HFFc6 (cell line): ENCODE results near the gene ACP7. TPM values are rescaled to one million over a fixed set of nuclear protein-coding genes. Genes with fewer than 3 reads are reported as not detected.

Experiments used
- DNase-seq: peaks from one replicate; pipeline ENCODE4 v3.0.0-alpha.2; 2018
- H3K27ac Mint-ChIP-seq: 2 replicates; pipeline ENCODE4 v1.8.0; 2020; ENCODE audit warnings: mild to moderate bottlenecking, mixed read lengths
- H3K27me3 Mint-ChIP-seq: 2 replicates; pipeline ENCODE4 v1.8.0; 2021; ENCODE audit warnings: mild to moderate bottlenecking, moderate library complexity, mixed read lengths; ENCODE audit not compliant: insufficient read depth
- H3K36me3 Mint-ChIP-seq: 2 replicates; pipeline ENCODE4 v1.8.0; 2021; ENCODE audit warnings: low read depth, mixed read lengths
- H3K4me1 Mint-ChIP-seq: 2 replicates; pipeline ENCODE4 v1.8.0; 2020; ENCODE audit warnings: low read depth, mixed read lengths
- H3K4me3 Mint-ChIP-seq: 2 replicates; pipeline ENCODE4 v1.8.0; 2020; ENCODE audit warnings: mild to moderate bottlenecking, moderate library complexity, mixed read lengths
- H3K9me3 Mint-ChIP-seq: 2 replicates; pipeline ENCODE4 v1.8.0; 2020; ENCODE audit warnings: mild to moderate bottlenecking, mixed read lengths
- CTCF ChIP-seq: fragments of 200-600 bp; sonication (generic); IDR thresholded peaks from 2 replicates; pipeline ENCODE4 v1.5.0; 2021; ENCODE audit warnings: antibody characterized with exemption, mild to moderate bottlenecking
- total RNA-seq, 6 experiments: library from RNA; stranded (reverse); fragmentation: NEBNext Ultra II Directional; extraction: Animal tissue kit (Norgen Biotek cat#: 25700); gene quantifications; 2 replicates in 1 of 6; 3 replicates in 5 of 6; pipeline ENCODE4 v1.2.3, GENCODE V29; 2021

ACP7 gene
- total RNA-seq, 6 experiments from 2014 or later, result not detected

DNA sequence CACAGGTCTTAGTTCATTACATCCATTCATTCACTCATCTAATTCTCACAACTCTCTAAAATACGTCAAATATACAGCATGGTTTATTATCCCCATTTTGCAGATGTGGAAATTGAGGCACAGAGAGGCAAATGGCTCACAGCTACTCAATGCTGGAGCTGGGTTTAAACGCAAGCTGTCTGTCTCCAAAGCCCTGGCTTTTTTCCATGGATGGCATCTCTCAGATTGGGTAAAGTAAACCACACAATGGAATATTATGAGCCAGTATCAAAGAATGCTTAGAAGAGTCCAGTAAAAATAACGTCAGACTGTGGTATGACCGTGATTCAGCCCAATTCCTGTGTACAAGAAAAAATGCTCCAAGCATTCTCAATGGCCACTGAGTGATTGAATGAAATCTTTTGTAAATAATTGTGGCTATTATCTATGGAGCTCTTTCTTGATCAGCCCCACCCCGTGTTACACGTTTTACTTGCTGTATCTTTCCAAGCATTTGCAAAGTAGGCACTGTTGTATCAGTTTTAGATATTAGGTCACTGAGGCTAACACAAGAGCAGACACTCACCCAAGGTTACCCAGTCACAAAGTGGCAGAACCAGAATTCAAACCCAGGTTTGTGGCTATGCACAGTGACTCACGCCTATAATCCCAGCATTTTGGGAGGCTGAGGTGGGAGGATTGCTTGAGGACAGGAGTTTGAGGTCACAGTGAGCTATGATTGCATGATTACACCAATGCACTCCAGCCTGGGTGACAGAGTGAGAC lies 5.5 kb upstream of the ACP7 start:
- Mint-ChIP-seq H3K4me3 (peak overlapping the region; percentile 32; the same call in 1 of the 2 replicates), H3K9me3 (no peaks in the 10 kb centered on the region), H3K36me3 (no peaks in the 10 kb centered on the region), H3K27me3 (peaks cover 12% of the 10 kb centered on the region), H3K27ac (peak overlapping the region; percentile 89), H3K4me1 (peaks cover 28% of the 10 kb centered on the region)
- DNase-seq, result peak; percentile 98
- TF ChIP-seq CTCF, result no peak

DNA sequence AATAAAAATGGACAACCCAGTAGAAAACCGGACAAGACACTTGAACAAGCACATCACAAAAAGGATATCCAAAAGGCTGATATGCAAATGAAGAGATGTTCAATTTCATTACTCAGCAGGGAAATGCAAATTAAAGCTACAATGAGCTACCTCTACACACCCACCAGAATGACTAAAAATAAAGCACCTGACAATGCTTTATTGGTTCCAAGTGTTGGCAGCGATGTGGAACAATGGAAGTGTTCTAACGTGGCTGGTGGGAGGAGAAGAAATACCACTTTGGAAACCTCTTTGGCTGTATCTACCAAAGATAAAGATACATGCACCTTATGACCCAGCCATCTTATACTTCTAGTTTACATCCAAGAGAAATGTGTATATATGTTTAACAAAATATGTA lies 3.7 kb upstream of the ACP7 start:
- Mint-ChIP-seq H3K36me3 (no peaks in the 10 kb centered on the region), H3K4me1 (peaks cover 24% of the 10 kb centered on the region), H3K27me3 (peaks cover 26% of the 10 kb centered on the region), H3K9me3 (no peaks in the 10 kb centered on the region), H3K27ac (no peak overlapping the region), H3K4me3 (no peak overlapping the region)
- DNase-seq, result no peak
- no peak for TF ChIP-seq CTCF

GRCh38 chr19:39082167-39082566 lies 2.0 kb upstream of the ACP7 start:
- Mint-ChIP-seq H3K36me3 (no peaks in the 10 kb centered on the region), H3K9me3 (no peaks in the 10 kb centered on the region), H3K27me3 (peaks cover 41% of the 10 kb centered on the region)

GRCh38 chr19:39082745-39083598 lies 1.2 kb upstream of the ACP7 start:
- no peaks in the 10 kb centered on the region for H3K36me3 Mint-ChIP-seq
- H3K27me3 Mint-ChIP-seq, result peaks cover 44% of the 10 kb centered on the region
- H3K9me3 Mint-ChIP-seq, result no peaks in the 10 kb centered on the region
- TF ChIP-seq CTCF, result no peak
- no peak for DNase-seq
- H3K4me1 Mint-ChIP-seq, result peaks cover 24% of the 10 kb centered on the region
- no peak overlapping the region for H3K4me3 Mint-ChIP-seq
- H3K27ac Mint-ChIP-seq, result no peak overlapping the region

More at GRCh38 chr19:39082167-39082566, 2.0 kb upstream of the ACP7 start:
- H3K4me3 Mint-ChIP-seq, result no peak overlapping the region
- peaks cover 24% of the 10 kb centered on the region for H3K4me1 Mint-ChIP-seq
- no peak overlapping the region for H3K27ac Mint-ChIP-seq
- DNase-seq, result no peak
- no peak for TF ChIP-seq CTCF

DNA sequence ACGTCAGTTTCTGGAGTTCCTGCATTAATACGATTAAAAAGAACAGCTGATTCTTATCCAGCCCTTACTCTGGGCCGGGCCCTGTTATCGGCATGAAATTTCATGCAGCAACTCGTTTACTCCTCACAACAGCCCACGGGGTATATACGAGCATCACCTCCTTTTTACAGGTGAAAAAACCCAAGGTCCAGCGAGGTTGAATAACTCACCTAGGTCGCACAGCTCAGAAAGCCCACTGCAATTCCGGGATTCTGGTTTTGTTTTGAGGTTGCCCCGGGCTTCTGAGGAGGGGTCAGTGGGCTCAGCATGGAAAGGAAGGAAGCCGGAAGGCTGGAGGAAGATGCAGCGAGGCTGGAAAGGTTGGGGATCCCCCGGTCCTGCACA lies 577 bp upstream of the ACP7 start:
- H3K4me1 Mint-ChIP-seq, result peaks cover 19% of the 10 kb centered on the region
- DNase-seq, result no peak
- H3K4me3 Mint-ChIP-seq, result no peak overlapping the region
- H3K9me3 Mint-ChIP-seq, result no peaks in the 10 kb centered on the region
- H3K27me3 Mint-ChIP-seq, result peaks cover 49% of the 10 kb centered on the region
- no peak overlapping the region for H3K27ac Mint-ChIP-seq
- no peaks in the 10 kb centered on the region for H3K36me3 Mint-ChIP-seq
- TF ChIP-seq CTCF, result no peak
